ENCODE measurements around the gene PON2.

DNA sequence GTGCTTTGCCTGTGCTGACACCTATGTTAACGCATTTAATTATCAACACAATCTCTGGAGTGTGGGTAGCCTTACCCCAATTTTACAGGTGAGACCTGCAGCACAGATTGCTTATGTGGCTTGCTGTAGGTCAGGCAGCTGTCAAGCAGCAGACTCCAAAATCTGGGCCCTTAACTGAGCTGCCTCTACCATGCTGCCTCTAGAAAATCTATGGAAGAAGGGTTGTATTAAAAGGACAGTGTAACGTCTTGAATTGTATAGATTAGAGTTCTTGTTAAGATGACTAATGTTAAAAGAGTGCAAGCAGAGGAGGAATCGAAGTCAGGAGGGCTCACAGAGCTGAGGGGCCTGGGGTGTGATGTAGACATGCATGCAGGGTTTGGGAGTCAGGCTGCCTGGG lies 37.4 kb downstream of the PON2 start:
- TF ChIP-seq, protein P1, sequence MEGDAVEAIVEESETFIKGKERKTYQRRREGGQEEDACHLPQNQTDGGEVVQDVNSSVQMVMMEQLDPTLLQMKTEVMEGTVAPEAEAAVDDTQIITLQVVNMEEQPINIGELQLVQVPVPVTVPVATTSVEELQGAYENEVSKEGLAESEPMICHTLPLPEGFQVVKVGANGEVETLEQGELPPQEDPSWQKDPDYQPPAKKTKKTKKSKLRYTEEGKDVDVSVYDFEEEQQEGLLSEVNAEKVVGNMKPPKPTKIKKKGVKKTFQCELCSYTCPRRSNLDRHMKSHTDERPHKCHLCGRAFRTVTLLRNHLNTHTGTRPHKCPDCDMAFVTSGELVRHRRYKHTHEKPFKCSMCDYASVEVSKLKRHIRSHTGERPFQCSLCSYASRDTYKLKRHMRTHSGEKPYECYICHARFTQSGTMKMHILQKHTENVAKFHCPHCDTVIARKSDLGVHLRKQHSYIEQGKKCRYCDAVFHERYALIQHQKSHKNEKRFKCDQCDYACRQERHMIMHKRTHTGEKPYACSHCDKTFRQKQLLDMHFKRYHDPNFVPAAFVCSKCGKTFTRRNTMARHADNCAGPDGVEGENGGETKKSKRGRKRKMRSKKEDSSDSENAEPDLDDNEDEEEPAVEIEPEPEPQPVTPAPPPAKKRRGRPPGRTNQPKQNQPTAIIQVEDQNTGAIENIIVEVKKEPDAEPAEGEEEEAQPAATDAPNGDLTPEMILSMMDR (conservative IDR thresholded peaks at IDR 0.05) = no peak
- TF ChIP-seq EZH2 (IDR thresholded peaks at IDR 0.05; ENCODE audit: low read depth) = no peak
